Endothelial cell of umbilical vein (primary cell): ENCODE measurements around the gene CFAP97. TPM values are rescaled to one million over a fixed set of nuclear protein-coding genes. Genes with fewer than 3 reads are reported as not detected.

Experiments
- BruUV-seq: library from RNA; stranded (reverse); fragments of 400-500 nt; replicated peaks from 2 replicates; lab custom pipeline; 2021; lab: Mats Ljungman, UMichigan
- CTCF ChIA-PET: fragments of 300-600, 350-600 bp; sonication (Branson Sonifier 250); formaldehyde crosslinking; loops from one replicate; lab custom pipeline; 2021; ENCODE audit warnings: antibody characterized with exemption, inconsistent platforms; lab: Charles Lee
- POLR2A ChIA-PET: fragments of 300-600, 350-600 bp; sonication (Branson Sonifier 250); formaldehyde crosslinking; loops from one replicate; lab custom pipeline; 2021; ENCODE audit warnings: antibody characterized with exemption, inconsistent platforms; lab: Charles Lee
- DNase-seq: peaks from one replicate; pipeline ENCODE4 v3.0.0-alpha.2; 2011; ENCODE audit warnings: low read depth, low spot score
- FAIRE-seq: peaks from 2 replicates; lab custom pipeline; 2011; peaks lifted over from hg19 to GRCh38; lab: Jason Lieb, UNC
- H2AFZ ChIP-seq: 2 replicates; pipeline ENCODE4 v1.6.0; 2012; ENCODE audit warnings: low read depth, low read length, control low read depth, inconsistent platforms
- H3K27ac ChIP-seq: 2 replicates; pipeline ENCODE4 v1.5.1; 2011; ENCODE audit warnings: low read depth, mild to moderate bottlenecking, control low read depth, low read length, moderate library complexity; ENCODE audit not compliant: insufficient read depth
- H3K27me3 ChIP-seq, 2 experiments: 2 replicates each; pipeline versions ENCODE4 v1.6.0 to v1.6.1; 2011; ENCODE audit warnings: low read length in 2 of 2, mixed read lengths in 1 of 2; ENCODE audit not compliant: control insufficient read depth in 2 of 2, insufficient read depth in 2 of 2
- H3K36me3 ChIP-seq, 2 experiments: 2 replicates in 1 of 2; 3 replicates in 1 of 2; pipeline ENCODE4 v1.5.1; 2011; ENCODE audit warnings: low read length in 2 of 2, mild to moderate bottlenecking in 1 of 2, moderate library complexity in 1 of 2; ENCODE audit not compliant: control insufficient read depth in 2 of 2, insufficient read depth in 2 of 2; ENCODE audit errors: extremely low read depth in 1 of 2
- H3K4me1 ChIP-seq: 3 replicates; pipeline ENCODE4 v1.5.1; 2011; ENCODE audit warnings: mild to moderate bottlenecking, low read length; ENCODE audit not compliant: control insufficient read depth, insufficient read depth; ENCODE audit errors: extremely low read depth
- H3K4me2 ChIP-seq: 2 replicates; pipeline ENCODE4 v1.6.1; 2011; ENCODE audit warnings: low read length, control low read depth, mixed read lengths; ENCODE audit not compliant: insufficient read depth
- H3K4me3 ChIP-seq, 3 experiments: fragments of 200-600 bp in 1 of 3; sonication (generic), shearing (Covaris generic) in 1 of 3; replicated peaks in 1 of 3; 2 replicates each; pipeline ENCODE4 v1.5.1; 2011 to 2016; ENCODE audit warnings: control low read depth in 3 of 3, low read length in 3 of 3, mild to moderate bottlenecking in 2 of 3, inconsistent platforms in 1 of 3, low read depth in 1 of 3, moderate library complexity in 1 of 3; ENCODE audit not compliant: insufficient read depth in 1 of 3
- H3K79me2 ChIP-seq: 2 replicates; pipeline ENCODE4 v1.6.0; 2012; ENCODE audit warnings: low read length, inconsistent platforms; ENCODE audit not compliant: control insufficient read depth, insufficient read depth
- H3K9ac ChIP-seq: replicated peaks from 2 replicates; pipeline ENCODE3; 2011; ENCODE audit warnings: low read length, control low read depth; ENCODE audit not compliant: insufficient read depth; ENCODE audit errors: extremely low read depth
- H3K9me1 ChIP-seq: replicated peaks from 3 replicates; pipeline ENCODE4 v1.6.0; 2011; ENCODE audit warnings: mild to moderate bottlenecking, low read length; ENCODE audit not compliant: control insufficient read depth, insufficient read depth; ENCODE audit errors: extremely low read depth
- H3K9me3 ChIP-seq: replicated peaks from 2 replicates; pipeline ENCODE4 v1.5.1; 2012; ENCODE audit warnings: low read length, inconsistent platforms; ENCODE audit not compliant: control insufficient read depth, insufficient read depth
- H4K20me1 ChIP-seq: replicated peaks from 2 replicates; pipeline ENCODE3; 2011; ENCODE audit warnings: mild to moderate bottlenecking, low read length; ENCODE audit not compliant: control insufficient read depth, insufficient read depth; ENCODE audit errors: extremely low read depth
- CTCF ChIP-seq, 2 donors: IDR thresholded peaks; 1 replicate in 1 of 2; 2 replicates in 1 of 2; pipeline ENCODE4 v1.5.1; 2011; ENCODE audit warnings: low read length in 2 of 2, mild to moderate bottlenecking in 2 of 2, moderate library complexity in 2 of 2, control low read depth in 1 of 2, inconsistent platforms in 1 of 2, low read depth in 1 of 2; ENCODE audit not compliant: insufficient read depth in 1 of 2; ENCODE audit errors: extremely low read depth in 1 of 2
- EZH2 ChIP-seq: IDR thresholded peaks from 2 replicates; pipeline ENCODE4 v1.6.1; 2012; ENCODE audit warnings: borderline replicate concordance, low read depth, mild to moderate bottlenecking, moderate library complexity, low read length, inconsistent platforms; ENCODE audit not compliant: severe bottlenecking
- FOS ChIP-seq: IDR thresholded peaks from 2 replicates; pipeline ENCODE4 v1.6.1; 2011; ENCODE audit warnings: mild to moderate bottlenecking, low read length, moderate library complexity, borderline replicate concordance; ENCODE audit not compliant: insufficient read depth
- GATA2 ChIP-seq: IDR thresholded peaks from 2 replicates; pipeline ENCODE4 v1.7.0; 2011; ENCODE audit warnings: low read depth, mild to moderate bottlenecking, moderate library complexity, mixed read lengths, low read length; ENCODE audit not compliant: insufficient read length, insufficient read depth
- JUN ChIP-seq: IDR thresholded peaks from 2 replicates; pipeline ENCODE4 v1.6.1; 2011; ENCODE audit warnings: borderline replicate concordance, low read depth; ENCODE audit not compliant: insufficient read length, insufficient read depth
- MAX ChIP-seq: IDR thresholded peaks from 2 replicates; pipeline ENCODE4 v1.6.1; 2011; ENCODE audit not compliant: insufficient read depth, insufficient read length
- MYC ChIP-seq: IDR thresholded peaks from one replicate; pipeline ENCODE4 v1.6.1; 2011; ENCODE audit warnings: mild to moderate bottlenecking, low read depth, low read length
- POLR2A ChIP-seq: IDR thresholded peaks from 2 replicates; pipeline ENCODE4 v1.6.1; 2012; ENCODE audit warnings: low read depth, mild to moderate bottlenecking, control low read depth, low read length
- POLR2AphosphoS5 ChIP-seq: IDR thresholded peaks from 2 replicates; pipeline ENCODE4 v1.6.1; 2012; ENCODE audit warnings: low read depth, mild to moderate bottlenecking, control low read depth, low read length, moderate library complexity; ENCODE audit not compliant: insufficient read depth
- dilution Hi-C: fragments of 300-500 bp; cut with MboI; formaldehyde crosslinking; loops from one replicate; pipeline ENCODE4 v1.15.0; 2019; ENCODE audit warnings: low sequenced_read_pairs; ENCODE audit not compliant: extremely low pct_ligation_motif_present
- intact Hi-C: fragments of 100-400 bp; cut with micrococcal nuclease; formaldehyde crosslinking; loops from one replicate; pipeline ENCODE4 v1.10.0; 2022
- polyA plus RNA-seq, 4 experiments: library from polyadenylated mRNA; depleted of rRNA in 3 of 4; stranded (reverse) in 3 of 4; unstranded in 1 of 4; fragments of >200 nt; gene quantifications; 2 replicates each; pipeline versions ENCODE4 v1.2.1 to v1.2.3, GENCODE V29; 2011 to 2012; ENCODE audit warnings: missing spikeins in 1 of 4
- total RNA-seq: library from RNA; stranded (reverse); gene quantifications from 2 replicates; pipeline ENCODE4 v1.2.3, GENCODE V29; 2021

CFAP97 gene
- total and polyA plus RNA-seq, 2 donors (not counting 3 experiments of a cell fraction or from before 2014, with no cell fraction given), result 5.3 to 22.4 TPM

GRCh38 chr4:185213877-185214276, 10.1 kb upstream of the CFAP97 start:
- TF ChIP-seq JUN, result no peak
- no peak for TF ChIP-seq POLR2AphosphoS5
- TF ChIP-seq MYC, result no peak
- TF ChIP-seq FOS, result no peak
- TF ChIP-seq MAX, result no peak
- no peak for TF ChIP-seq GATA2
- TF ChIP-seq POLR2A, result no peak
- TF ChIP-seq EZH2, result no peak
- no peak for TF ChIP-seq CTCF (IDR thresholded peaks at IDR 0.05; ENCODE audit: extremely low read depth in 1 of 2, insufficient read depth in 1 of 2, low read depth in 1 of 2, low read length in 2 of 2)
- Histone ChIP-seq H4K20me1 (no peaks in the 10 kb centered on the region), H3K4me1 (peaks cover 14% of the 10 kb centered on the region), H3K4me2 (no peak overlapping the region), H3K36me3 (no peaks in the 10 kb centered on the region), H3K9me1 (no peaks in the 10 kb centered on the region), H3K9me3 (no peaks in the 10 kb centered on the region), H3K4me3 (no peak overlapping the region), H2AFZ (no peak overlapping the region), H3K27ac (no peak overlapping the region), H3K9ac (no peak overlapping the region), H3K27me3 (no peaks in the 10 kb centered on the region), H3K79me2 (peaks cover 61% of the 10 kb centered on the region)
- ChIA-PET POLR2A (interaction anchor here (0.7 kb wide), 1 partner anchor 9 kb away, joined by 5 read pairs; no protein-coding TSS in a partner anchor), CTCF (no interaction called here)
- no TSS peak for BruUV-seq
- DNase-seq (no peak), FAIRE-seq (no peak)
- dilution Hi-C loops, result no loop called here
- intact Hi-C loops, result loop anchor here (5.0 kb wide), 2 partner anchors 33 to 63 kb away; no protein-coding TSS in a partner anchor
